WERI-Rb-1 (cell line): Measurements from ENCODE around the gene HDAC4.
"Not testable (repeated sequence)": the region's sequence is repeated elsewhere in the genome, so short reads cannot be mapped to it uniquely, and the experiment has no call there.

Experiments
- DNase-seq: peaks from one replicate; pipeline ENCODE4 v3.0.0-alpha.2; 2020
- H3K27ac ChIP-seq: fragments of 250-450 bp; sonication (Bioruptor Pico); 2 replicates; pipeline ENCODE4 v1.5.1; 2020; ENCODE audit warnings: mild to moderate bottlenecking, moderate library complexity
- H3K27me3 ChIP-seq: fragments of 250-450 bp; sonication (Bioruptor Pico); 2 replicates; pipeline ENCODE4 v1.5.1; 2021; ENCODE audit warnings: mild to moderate bottlenecking, low read depth, moderate library complexity; ENCODE audit not compliant: insufficient read depth, severe bottlenecking
- H3K36me3 ChIP-seq: fragments of 250-450 bp; sonication (Bioruptor Pico); 2 replicates; pipeline ENCODE4 v1.5.1; 2020; ENCODE audit warnings: mild to moderate bottlenecking, moderate library complexity
- H3K4me3 ChIP-seq: 2 replicates; pipeline ENCODE4 v1.5.1; 2011; ENCODE audit warnings: low read depth, mild to moderate bottlenecking, control low read depth, low read length
- H3K9me3 ChIP-seq: fragments of 250-450 bp; sonication (Bioruptor Pico); 2 replicates; pipeline ENCODE4 v1.5.1; 2021; ENCODE audit warnings: mild to moderate bottlenecking, moderate library complexity; ENCODE audit not compliant: severe bottlenecking
- CTCF ChIP-seq: IDR thresholded peaks from 2 replicates; pipeline ENCODE4 v1.5.1; 2011; ENCODE audit warnings: low read depth, mild to moderate bottlenecking, control low read depth, inconsistent platforms, low read length

Gene HDAC4

GRCh38 chr2:239283288-239283945 is 117.4 kb downstream of the HDAC4 start:
- Histone ChIP-seq H3K36me3 (no peaks in the 10 kb centered on the region), H3K9me3 (no peaks in the 10 kb centered on the region), H3K4me3 (no peak overlapping the region), H3K27ac (no peak overlapping the region), H3K27me3 (no peaks in the 10 kb centered on the region)
- TF ChIP-seq CTCF = no peak
- no peak for DNase-seq

GRCh38 chr2:239282448-239283287 is 118.2 kb downstream of the HDAC4 start:
- Histone ChIP-seq H3K9me3 (no peaks in the 10 kb centered on the region), H3K27me3 (no peaks in the 10 kb centered on the region), H3K4me3 (no peak overlapping the region), H3K27ac (no peak overlapping the region), H3K36me3 (no peaks in the 10 kb centered on the region)
- TF ChIP-seq CTCF = no peak
- DNase-seq = no peak

GRCh38 chr2:239280296-239281017 is 120.4 kb downstream of the HDAC4 start:
- not testable (repeated sequence) for H3K4me3 ChIP-seq, H3K27me3 ChIP-seq, H3K9me3 ChIP-seq, DNase-seq, H3K36me3 ChIP-seq, H3K27ac ChIP-seq

GRCh38 chr2:239279508-239280295 is 121.1 kb downstream of the HDAC4 start:
- Histone ChIP-seq H3K4me3 (no peak overlapping the region), H3K36me3 (no peaks in the 10 kb centered on the region), H3K9me3 (no peaks in the 10 kb centered on the region), H3K27me3 (no peaks in the 10 kb centered on the region), H3K27ac (no peak overlapping the region)
- TF ChIP-seq CTCF = no peak
- DNase-seq = no peak

- TF ChIP-seq CTCF = no peak
Measured at GRCh38 chr2:239278941-239279365, 121.9 kb downstream of the HDAC4 start.

More at GRCh38 chr2:239278941-239279365, 121.9 kb downstream of the HDAC4 start:
- DNase-seq = no peak
- Histone ChIP-seq H3K27ac (no peak overlapping the region), H3K27me3 (no peaks in the 10 kb centered on the region), H3K36me3 (no peaks in the 10 kb centered on the region), H3K4me3 (no peak overlapping the region), H3K9me3 (no peaks in the 10 kb centered on the region)
